Measurements from ENCODE around the gene PRKG1. TPM values are rescaled to one million over a fixed set of nuclear protein-coding genes. Genes with fewer than 3 reads are reported as not detected.

Gene PRKG1
- total and polyA plus RNA-seq, 2 experiments from 2014 or later = 10.7 to 21.8 TPM

- 94 to 98% methylated on average over 2 of the region's 2 CpGs for WGBS, 2 experiments (ENCODE audit: low coverage in 1 of 2, low lambda C conversion rate in 2 of 2, missing lambda C conversion rate in 2 of 2)
- no peaks in the 10 kb centered on the region for H3K9me3 ChIP-seq (ENCODE audit: low read depth)
- no peaks in the 10 kb centered on the region for H3K9me2 ChIP-seq (ENCODE audit: insufficient read depth)
- no peak overlapping the region for H3K4me3 ChIP-seq
- no peaks in the 10 kb centered on the region for H3K27me3 ChIP-seq (replicated peaks; ENCODE audit: insufficient read depth)
- H2AFZ ChIP-seq = no peak overlapping the region
- no peaks in the 10 kb centered on the region for H4K20me1 ChIP-seq (ENCODE audit: insufficient read depth)
- H3K27ac ChIP-seq = no peak overlapping the region
- no peak overlapping the region for H3K9ac ChIP-seq
- H3K36me3 ChIP-seq (ENCODE audit: low read depth) = no peaks in the 10 kb centered on the region
- H3F3A ChIP-seq (ENCODE audit: insufficient read depth) = no peaks in the 10 kb centered on the region
- no peak overlapping the region for H3K4me2 ChIP-seq (ENCODE audit: unreplicated experiment)
- H3K79me2 ChIP-seq (ENCODE audit: insufficient read depth) = no peaks in the 10 kb centered on the region
- TF ChIP-seq EZH2phosphoT487 (IDR thresholded peaks at IDR 0.05; ENCODE audit: insufficient read depth, low read depth) (no peak), EZH2 (IDR thresholded peaks at IDR 0.05; ENCODE audit: insufficient read depth, poor library complexity, severe bottlenecking) (no peak)
- no peaks in the 10 kb centered on the region; the same call in 1 of the 2 replicates for H3K4me1 ChIP-seq (ENCODE audit: insufficient read depth)
- no peak for DNase-seq
- in situ Hi-C loops (cut with MboI) = no loop called here
Measured at GRCh38 chr10:51498424-51498823, 424.1 kb downstream of the PRKG1 start.

- WGBS, 2 experiments (ENCODE audit: low coverage in 1 of 2, low lambda C conversion rate in 2 of 2, missing lambda C conversion rate in 2 of 2) = 94 to 96% methylated on average over 1 of the region's 1 CpG
- no peak overlapping the region for H3K4me2 ChIP-seq (ENCODE audit: unreplicated experiment)
- in situ Hi-C loops (cut with MboI) = no loop called here
- H3K27me3 ChIP-seq (replicated peaks; ENCODE audit: insufficient read depth) = no peaks in the 10 kb centered on the region
- no peaks in the 10 kb centered on the region; the same call in 1 of the 2 replicates for H3K4me1 ChIP-seq (ENCODE audit: insufficient read depth)
- no peak overlapping the region for H3K4me3 ChIP-seq
- no peaks in the 10 kb centered on the region for H3K9me3 ChIP-seq (ENCODE audit: low read depth)
- H3K9me2 ChIP-seq (ENCODE audit: insufficient read depth) = no peaks in the 10 kb centered on the region
- H3F3A ChIP-seq (ENCODE audit: insufficient read depth) = no peaks in the 10 kb centered on the region
- no peaks in the 10 kb centered on the region for H3K79me2 ChIP-seq (ENCODE audit: insufficient read depth)
- no peaks in the 10 kb centered on the region for H4K20me1 ChIP-seq (ENCODE audit: insufficient read depth)
- DNase-seq = peak; percentile 63
- H3K9ac ChIP-seq = no peak overlapping the region
- H3K27ac ChIP-seq = no peak overlapping the region
- H3K36me3 ChIP-seq (ENCODE audit: low read depth) = no peaks in the 10 kb centered on the region
- TF ChIP-seq EZH2 (IDR thresholded peaks at IDR 0.05; ENCODE audit: insufficient read depth, poor library complexity, severe bottlenecking) (no peak), EZH2phosphoT487 (IDR thresholded peaks at IDR 0.05; ENCODE audit: insufficient read depth, low read depth) (no peak)
- no peak overlapping the region for H2AFZ ChIP-seq
Measured at GRCh38 chr10:51501396-51501795, 427.1 kb downstream of the PRKG1 start.

DNA sequence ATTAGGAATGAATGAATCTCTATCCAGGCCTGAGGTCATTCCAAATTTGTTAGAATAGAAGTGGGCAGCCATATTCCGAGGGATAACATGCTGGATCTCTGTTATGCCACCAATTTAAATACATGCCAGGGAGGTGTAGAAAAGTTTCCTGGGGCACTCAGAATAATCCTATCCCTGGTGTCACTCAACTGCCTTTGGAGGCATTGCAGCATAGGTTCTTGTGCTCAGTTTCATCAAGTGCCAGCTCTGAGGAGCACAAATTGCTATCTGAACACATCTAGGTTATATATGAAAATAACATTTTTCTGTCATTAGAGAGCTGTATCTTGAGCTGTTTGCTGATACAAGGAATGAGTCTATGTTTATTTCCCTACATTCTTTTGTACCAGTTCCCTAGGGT, 427.8 kb downstream of the PRKG1 start:
- in situ Hi-C loops (cut with MboI) = no loop called here
- Histone ChIP-seq H3K4me2 (ENCODE audit: unreplicated experiment) (no peak overlapping the region), H4K20me1 (ENCODE audit: insufficient read depth) (no peaks in the 10 kb centered on the region), H3K27me3 (replicated peaks; ENCODE audit: insufficient read depth) (no peaks in the 10 kb centered on the region), H3K9me3 (ENCODE audit: low read depth) (no peaks in the 10 kb centered on the region), H3K4me3 (no peak overlapping the region), H3K36me3 (ENCODE audit: low read depth) (no peaks in the 10 kb centered on the region), H3K4me1 (ENCODE audit: insufficient read depth) (no peaks in the 10 kb centered on the region; the same call in 1 of the 2 replicates), H3K79me2 (ENCODE audit: insufficient read depth) (no peaks in the 10 kb centered on the region), H3F3A (ENCODE audit: insufficient read depth) (no peaks in the 10 kb centered on the region), H3K27ac (no peak overlapping the region), H2AFZ (no peak overlapping the region), H3K9ac (no peak overlapping the region), H3K9me2 (ENCODE audit: insufficient read depth) (no peaks in the 10 kb centered on the region)
- 90 to 97% methylated on average over 1 of the region's 1 CpG for WGBS, 2 experiments (ENCODE audit: low coverage in 1 of 2, low lambda C conversion rate in 2 of 2, missing lambda C conversion rate in 2 of 2)
- TF ChIP-seq EZH2 (IDR thresholded peaks at IDR 0.05; ENCODE audit: insufficient read depth, poor library complexity, severe bottlenecking) (no peak), EZH2phosphoT487 (IDR thresholded peaks at IDR 0.05; ENCODE audit: insufficient read depth, low read depth) (no peak)
- DNase-seq = no peak

DNA sequence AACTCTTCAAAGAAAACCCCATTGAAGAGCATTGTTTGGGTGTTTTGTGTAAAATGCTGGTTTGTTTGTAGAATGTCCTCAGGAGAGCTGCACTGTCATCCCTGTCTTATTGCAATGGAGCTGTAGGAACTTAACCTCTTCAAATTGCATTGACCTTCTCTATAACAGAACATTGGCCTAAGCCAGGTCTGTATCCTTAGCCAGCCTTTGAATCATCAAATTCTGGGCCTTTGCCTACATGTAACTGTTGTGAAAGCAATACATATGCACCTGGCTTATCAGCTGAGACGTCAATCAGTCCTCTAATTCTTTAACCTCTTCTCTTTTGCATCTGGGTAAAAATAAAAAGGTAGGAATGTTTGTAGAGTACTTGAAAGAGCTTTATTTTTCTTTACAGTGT, 429.1 kb downstream of the PRKG1 start:
- no peak overlapping the region for H3K4me2 ChIP-seq (ENCODE audit: unreplicated experiment)
- no peaks in the 10 kb centered on the region for H3K9me2 ChIP-seq (ENCODE audit: insufficient read depth)
- TF ChIP-seq EZH2phosphoT487 (IDR thresholded peaks at IDR 0.05; ENCODE audit: insufficient read depth, low read depth) (no peak), EZH2 (IDR thresholded peaks at IDR 0.05; ENCODE audit: insufficient read depth, poor library complexity, severe bottlenecking) (no peak)
- H3K79me2 ChIP-seq (ENCODE audit: insufficient read depth) = no peaks in the 10 kb centered on the region
- H4K20me1 ChIP-seq (ENCODE audit: insufficient read depth) = no peaks in the 10 kb centered on the region
- H3K4me3 ChIP-seq = no peak overlapping the region
- 85 to 87% methylated on average over 1 of the region's 1 CpG for WGBS, 2 experiments (ENCODE audit: low coverage in 1 of 2, low lambda C conversion rate in 2 of 2, missing lambda C conversion rate in 2 of 2)
- no peak overlapping the region for H2AFZ ChIP-seq
- no peaks in the 10 kb centered on the region for H3F3A ChIP-seq (ENCODE audit: insufficient read depth)
- no peaks in the 10 kb centered on the region for H3K27me3 ChIP-seq (replicated peaks; ENCODE audit: insufficient read depth)
- H3K4me1 ChIP-seq (ENCODE audit: insufficient read depth) = no peaks in the 10 kb centered on the region; the same call in 1 of the 2 replicates
- H3K9me3 ChIP-seq (ENCODE audit: low read depth) = no peaks in the 10 kb centered on the region
- no peaks in the 10 kb centered on the region for H3K36me3 ChIP-seq (ENCODE audit: low read depth)
- DNase-seq = no peak
- in situ Hi-C loops (cut with MboI) = no loop called here
- no peak overlapping the region for H3K27ac ChIP-seq
- H3K9ac ChIP-seq = no peak overlapping the region

DNA sequence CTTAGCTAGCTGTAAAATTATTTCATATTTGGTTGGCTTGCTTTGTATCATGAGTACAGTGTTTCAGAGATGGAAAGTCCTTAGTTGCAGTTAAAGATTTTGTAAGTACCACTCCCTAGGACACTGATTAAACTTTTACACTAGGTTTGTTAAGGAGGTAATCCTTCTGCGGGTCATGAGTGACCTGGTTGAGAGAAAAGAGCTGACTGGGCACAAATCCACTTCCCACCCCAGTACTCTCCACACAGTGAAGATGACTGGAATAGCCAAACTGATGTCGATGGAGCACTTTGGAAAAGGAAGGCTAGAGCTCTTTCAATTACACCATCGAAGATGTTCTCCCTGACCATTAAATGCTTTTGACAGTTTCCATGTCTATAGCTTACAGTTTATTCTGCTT, 433.2 kb downstream of the PRKG1 start:
- Histone ChIP-seq H3K27me3 (replicated peaks; ENCODE audit: insufficient read depth) (no peaks in the 10 kb centered on the region), H3K4me3 (no peak overlapping the region), H3K9me2 (ENCODE audit: insufficient read depth) (no peaks in the 10 kb centered on the region), H3K36me3 (ENCODE audit: low read depth) (no peaks in the 10 kb centered on the region), H2AFZ (no peak overlapping the region), H3F3A (ENCODE audit: insufficient read depth) (no peaks in the 10 kb centered on the region), H3K4me1 (ENCODE audit: insufficient read depth) (peaks cover 5% of the 10 kb centered on the region; the same call in 1 of the 2 replicates), H3K79me2 (ENCODE audit: insufficient read depth) (no peaks in the 10 kb centered on the region; the same call in 1 of the 2 replicates), H3K4me2 (ENCODE audit: unreplicated experiment) (no peak overlapping the region), H3K9me3 (ENCODE audit: low read depth) (no peaks in the 10 kb centered on the region), H3K27ac (no peak overlapping the region), H4K20me1 (ENCODE audit: insufficient read depth) (no peaks in the 10 kb centered on the region), H3K9ac (no peak overlapping the region)
- DNase-seq = no peak
- 86 to 88% methylated on average over 3 of the region's 3 CpGs for WGBS, 2 experiments (ENCODE audit: low coverage in 1 of 2, low lambda C conversion rate in 2 of 2, missing lambda C conversion rate in 2 of 2)
- in situ Hi-C loops (cut with MboI) = no loop called here
- no peak for TF ChIP-seq EZH2phosphoT487 (IDR thresholded peaks at IDR 0.05; ENCODE audit: insufficient read depth, low read depth)
- no peak for TF ChIP-seq EZH2 (IDR thresholded peaks at IDR 0.05; ENCODE audit: insufficient read depth, poor library complexity, severe bottlenecking)

All from GM23248 (cell line).